HL-60 (cell line): ENCODE data around the gene KCNT1.

ENCODE experiments used
- DNase-seq, 2 experiments: peaks; one replicate each; pipeline ENCODE4 v3.0.0-alpha.2; 2010 to 2020; ENCODE audit warnings: low read depth in 1 of 2, low spot score in 1 of 2
- H3K27ac ChIP-seq: fragments of 250-450 bp; sonication (Bioruptor Pico); replicated peaks from 2 replicates; pipeline ENCODE4 v1.5.1; 2020; ENCODE audit warnings: mild to moderate bottlenecking, moderate library complexity
- H3K27me3 ChIP-seq: fragments of 250-450 bp; sonication (Bioruptor Pico); 2 replicates; pipeline ENCODE4 v1.5.1; 2021; ENCODE audit warnings: mild to moderate bottlenecking, moderate library complexity; ENCODE audit not compliant: insufficient read depth, poor library complexity, severe bottlenecking
- H3K4me3 ChIP-seq: replicated peaks from 2 replicates; pipeline ENCODE4 v1.5.1; 2011; ENCODE audit warnings: mild to moderate bottlenecking, control low read depth, low read length; ENCODE audit not compliant: insufficient read depth
- GABPA ChIP-seq: IDR thresholded peaks from 2 replicates; pipeline ENCODE4 v1.6.1; 2012; ENCODE audit warnings: low read depth
- POLR2AphosphoS5 ChIP-seq: IDR thresholded peaks from 2 replicates; pipeline ENCODE4 v1.6.1; 2012; ENCODE audit warnings: low read depth
- SPI1 ChIP-seq: IDR thresholded peaks from 2 replicates; pipeline ENCODE4 v1.6.1; 2012; ENCODE audit warnings: low read depth, mild to moderate bottlenecking, borderline replicate concordance
- TF ChIP-seq, protein P1 (sequence below): IDR thresholded peaks from 2 replicates; pipeline ENCODE4 v1.6.1; 2012; ENCODE audit warnings: low read depth; ENCODE audit not compliant: insufficient replicate concordance
- TF ChIP-seq, protein P2 (sequence below): IDR thresholded peaks from one replicate; pipeline ENCODE4 v1.5.1; 2011; ENCODE audit warnings: low read length, control low read depth, inconsistent platforms; ENCODE audit not compliant: insufficient read depth

Gene KCNT1

DNA sequence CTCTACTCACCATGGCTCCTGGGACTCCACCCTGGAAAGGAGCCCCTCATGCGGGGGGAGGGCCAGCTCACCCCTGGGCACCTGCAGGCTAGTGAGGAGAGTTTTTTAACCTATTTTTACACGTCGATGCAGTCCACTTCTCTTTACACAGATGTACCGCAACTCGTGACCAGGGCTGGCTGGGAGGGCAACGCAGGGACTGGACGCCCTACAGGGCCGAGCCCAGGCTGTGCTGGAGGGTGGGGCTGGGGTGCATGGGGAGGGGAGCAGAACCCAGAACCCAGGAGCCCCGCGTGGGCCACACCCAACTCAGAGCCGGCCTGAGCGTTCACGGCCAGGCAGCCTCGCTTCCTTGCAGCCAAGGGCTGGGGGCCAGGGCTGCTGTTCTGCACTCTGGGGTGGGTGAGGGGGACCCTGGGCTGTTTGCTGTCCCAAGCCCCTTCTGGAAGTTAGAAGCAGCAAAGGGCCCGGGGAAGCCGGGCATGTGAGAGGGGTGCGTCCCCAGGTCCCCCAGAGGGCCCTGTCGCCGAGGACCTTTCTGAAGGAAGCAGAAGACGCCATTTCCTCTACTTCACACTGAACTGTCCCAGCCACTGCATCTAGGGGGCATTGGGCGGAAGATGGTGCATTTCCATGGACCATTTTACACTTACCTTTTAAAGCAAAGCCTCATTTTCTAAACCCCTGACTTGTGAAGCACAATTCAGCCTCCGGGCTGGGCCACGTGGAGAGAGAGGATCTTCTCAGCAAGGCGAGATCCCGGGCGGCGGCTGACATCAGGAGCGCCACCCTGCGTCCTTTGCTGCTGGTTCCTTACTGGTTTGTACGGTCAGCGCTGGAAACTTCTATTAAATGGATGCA, 90.5 kb downstream of the KCNT1 start:
- H3K4me3 ChIP-seq: no peak overlapping the region
- H3K27me3 ChIP-seq: peaks cover under 1% of the 10 kb centered on the region
- TF ChIP-seq, protein P1, sequence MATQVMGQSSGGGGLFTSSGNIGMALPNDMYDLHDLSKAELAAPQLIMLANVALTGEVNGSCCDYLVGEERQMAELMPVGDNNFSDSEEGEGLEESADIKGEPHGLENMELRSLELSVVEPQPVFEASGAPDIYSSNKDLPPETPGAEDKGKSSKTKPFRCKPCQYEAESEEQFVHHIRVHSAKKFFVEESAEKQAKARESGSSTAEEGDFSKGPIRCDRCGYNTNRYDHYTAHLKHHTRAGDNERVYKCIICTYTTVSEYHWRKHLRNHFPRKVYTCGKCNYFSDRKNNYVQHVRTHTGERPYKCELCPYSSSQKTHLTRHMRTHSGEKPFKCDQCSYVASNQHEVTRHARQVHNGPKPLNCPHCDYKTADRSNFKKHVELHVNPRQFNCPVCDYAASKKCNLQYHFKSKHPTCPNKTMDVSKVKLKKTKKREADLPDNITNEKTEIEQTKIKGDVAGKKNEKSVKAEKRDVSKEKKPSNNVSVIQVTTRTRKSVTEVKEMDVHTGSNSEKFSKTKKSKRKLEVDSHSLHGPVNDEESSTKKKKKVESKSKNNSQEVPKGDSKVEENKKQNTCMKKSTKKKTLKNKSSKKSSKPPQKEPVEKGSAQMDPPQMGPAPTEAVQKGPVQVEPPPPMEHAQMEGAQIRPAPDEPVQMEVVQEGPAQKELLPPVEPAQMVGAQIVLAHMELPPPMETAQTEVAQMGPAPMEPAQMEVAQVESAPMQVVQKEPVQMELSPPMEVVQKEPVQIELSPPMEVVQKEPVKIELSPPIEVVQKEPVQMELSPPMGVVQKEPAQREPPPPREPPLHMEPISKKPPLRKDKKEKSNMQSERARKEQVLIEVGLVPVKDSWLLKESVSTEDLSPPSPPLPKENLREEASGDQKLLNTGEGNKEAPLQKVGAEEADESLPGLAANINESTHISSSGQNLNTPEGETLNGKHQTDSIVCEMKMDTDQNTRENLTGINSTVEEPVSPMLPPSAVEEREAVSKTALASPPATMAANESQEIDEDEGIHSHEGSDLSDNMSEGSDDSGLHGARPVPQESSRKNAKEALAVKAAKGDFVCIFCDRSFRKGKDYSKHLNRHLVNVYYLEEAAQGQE: no peak
- TF ChIP-seq POLR2AphosphoS5 (no peak), SPI1 (no peak)
- no peak overlapping the region for H3K27ac ChIP-seq
- DNase-seq: no peak

DNA sequence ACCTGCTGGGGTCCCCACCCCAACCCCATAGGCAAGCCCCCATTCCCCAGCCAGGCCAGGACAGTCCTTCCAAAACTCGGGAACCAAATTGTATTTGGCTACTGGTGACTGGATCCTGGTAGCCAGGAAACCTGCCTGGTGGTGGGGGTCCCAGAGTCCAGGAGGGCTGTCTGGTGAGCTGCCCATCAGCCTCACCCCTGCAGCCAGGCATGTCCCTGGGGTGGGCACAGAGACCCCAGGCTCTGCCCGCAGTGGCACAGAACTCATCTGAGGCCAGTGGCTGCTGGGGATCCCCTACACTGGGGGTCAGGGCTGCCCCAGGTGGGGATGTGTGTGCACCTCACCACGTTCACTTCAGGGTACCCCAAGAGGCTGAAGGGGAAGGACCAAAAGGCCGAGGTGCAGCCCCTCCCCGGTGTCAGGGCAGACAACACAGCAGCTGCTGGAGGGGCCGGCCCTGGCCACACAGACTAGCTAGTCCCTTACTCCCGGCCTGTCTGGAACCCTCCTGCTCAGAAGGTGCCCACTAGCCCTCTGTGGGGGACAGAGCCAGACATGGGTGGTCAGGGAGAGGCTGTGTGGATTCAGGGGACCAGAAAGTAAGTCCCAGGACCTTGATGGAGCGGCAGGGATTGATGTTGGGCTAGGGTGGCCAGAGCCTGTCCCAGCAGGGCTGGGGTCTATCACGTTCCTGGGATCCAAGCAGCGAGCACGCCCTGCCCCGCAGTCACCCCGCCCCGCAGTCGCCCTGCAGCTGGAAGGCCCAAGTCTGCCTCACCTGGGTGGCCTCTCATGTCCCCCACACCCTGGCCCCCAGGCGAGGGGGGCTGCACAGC, 91.5 kb downstream of the KCNT1 start:
- no peak for DNase-seq
- H3K27ac ChIP-seq: no peak overlapping the region
- TF ChIP-seq GABPA (no peak), POLR2AphosphoS5 (no peak), SPI1 (no peak)
- TF ChIP-seq, protein P2, sequence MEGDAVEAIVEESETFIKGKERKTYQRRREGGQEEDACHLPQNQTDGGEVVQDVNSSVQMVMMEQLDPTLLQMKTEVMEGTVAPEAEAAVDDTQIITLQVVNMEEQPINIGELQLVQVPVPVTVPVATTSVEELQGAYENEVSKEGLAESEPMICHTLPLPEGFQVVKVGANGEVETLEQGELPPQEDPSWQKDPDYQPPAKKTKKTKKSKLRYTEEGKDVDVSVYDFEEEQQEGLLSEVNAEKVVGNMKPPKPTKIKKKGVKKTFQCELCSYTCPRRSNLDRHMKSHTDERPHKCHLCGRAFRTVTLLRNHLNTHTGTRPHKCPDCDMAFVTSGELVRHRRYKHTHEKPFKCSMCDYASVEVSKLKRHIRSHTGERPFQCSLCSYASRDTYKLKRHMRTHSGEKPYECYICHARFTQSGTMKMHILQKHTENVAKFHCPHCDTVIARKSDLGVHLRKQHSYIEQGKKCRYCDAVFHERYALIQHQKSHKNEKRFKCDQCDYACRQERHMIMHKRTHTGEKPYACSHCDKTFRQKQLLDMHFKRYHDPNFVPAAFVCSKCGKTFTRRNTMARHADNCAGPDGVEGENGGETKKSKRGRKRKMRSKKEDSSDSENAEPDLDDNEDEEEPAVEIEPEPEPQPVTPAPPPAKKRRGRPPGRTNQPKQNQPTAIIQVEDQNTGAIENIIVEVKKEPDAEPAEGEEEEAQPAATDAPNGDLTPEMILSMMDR: no peak
- TF ChIP-seq, protein P1: no peak
- H3K4me3 ChIP-seq: no peak overlapping the region
- no peaks in the 10 kb centered on the region for H3K27me3 ChIP-seq

DNA sequence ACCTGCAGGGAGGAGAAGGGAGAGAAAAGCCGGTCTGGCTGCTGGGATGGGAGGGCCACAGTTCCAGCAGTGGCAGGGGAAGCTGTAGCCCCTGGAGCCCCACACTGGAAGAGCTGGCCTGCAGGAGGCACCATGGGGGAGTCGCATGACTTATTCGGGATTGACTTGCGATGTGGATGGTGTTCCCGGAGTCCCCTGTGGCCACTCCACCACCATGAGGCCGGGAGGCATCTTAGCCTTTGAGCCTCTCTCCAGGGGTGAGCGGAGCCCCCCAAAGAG, 92.0 kb downstream of the KCNT1 start:
- H3K27ac ChIP-seq: no peak overlapping the region
- no peak for TF ChIP-seq SPI1
- TF ChIP-seq, protein P2: no peak
- TF ChIP-seq, protein P1: no peak
- no peaks in the 10 kb centered on the region for H3K27me3 ChIP-seq
- no peak for DNase-seq
- H3K4me3 ChIP-seq: no peak overlapping the region
